GM11168 (cell line): ENCODE data around the gene ATP13A4.

Experiments
- in situ Hi-C: fragments of 300-500 bp; cut with MboI; formaldehyde crosslinking; loops from one replicate; pipeline ENCODE4 v1.12.0; 2022; ENCODE audit warnings: low sequenced_read_pairs; ENCODE audit not compliant: unreplicated experiment

The ATP13A4 gene, protein sequence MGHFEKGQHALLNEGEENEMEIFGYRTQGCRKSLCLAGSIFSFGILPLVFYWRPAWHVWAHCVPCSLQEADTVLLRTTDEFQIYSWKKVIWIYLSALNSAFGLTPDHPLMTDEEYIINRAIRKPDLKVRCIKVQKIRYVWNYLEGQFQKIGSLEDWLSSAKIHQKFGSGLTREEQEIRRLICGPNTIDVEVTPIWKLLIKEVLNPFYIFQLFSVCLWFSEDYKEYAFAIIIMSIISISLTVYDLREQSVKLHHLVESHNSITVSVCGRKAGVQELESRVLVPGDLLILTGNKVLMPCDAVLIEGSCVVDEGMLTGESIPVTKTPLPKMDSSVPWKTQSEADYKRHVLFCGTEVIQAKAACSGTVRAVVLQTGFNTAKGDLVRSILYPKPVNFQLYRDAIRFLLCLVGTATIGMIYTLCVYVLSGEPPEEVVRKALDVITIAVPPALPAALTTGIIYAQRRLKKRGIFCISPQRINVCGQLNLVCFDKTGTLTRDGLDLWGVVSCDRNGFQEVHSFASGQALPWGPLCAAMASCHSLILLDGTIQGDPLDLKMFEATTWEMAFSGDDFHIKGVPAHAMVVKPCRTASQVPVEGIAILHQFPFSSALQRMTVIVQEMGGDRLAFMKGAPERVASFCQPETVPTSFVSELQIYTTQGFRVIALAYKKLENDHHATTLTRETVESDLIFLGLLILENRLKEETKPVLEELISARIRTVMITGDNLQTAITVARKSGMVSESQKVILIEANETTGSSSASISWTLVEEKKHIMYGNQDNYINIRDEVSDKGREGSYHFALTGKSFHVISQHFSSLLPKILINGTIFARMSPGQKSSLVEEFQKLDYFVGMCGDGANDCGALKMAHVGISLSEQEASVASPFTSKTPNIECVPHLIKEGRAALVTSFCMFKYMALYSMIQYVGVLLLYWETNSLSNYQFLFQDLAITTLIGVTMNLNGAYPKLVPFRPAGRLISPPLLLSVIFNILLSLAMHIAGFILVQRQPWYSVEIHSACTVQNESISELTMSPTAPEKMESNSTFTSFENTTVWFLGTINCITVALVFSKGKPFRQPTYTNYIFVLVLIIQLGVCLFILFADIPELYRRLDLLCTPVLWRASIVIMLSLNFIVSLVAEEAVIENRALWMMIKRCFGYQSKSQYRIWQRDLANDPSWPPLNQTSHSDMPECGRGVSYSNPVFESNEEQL

DNA sequence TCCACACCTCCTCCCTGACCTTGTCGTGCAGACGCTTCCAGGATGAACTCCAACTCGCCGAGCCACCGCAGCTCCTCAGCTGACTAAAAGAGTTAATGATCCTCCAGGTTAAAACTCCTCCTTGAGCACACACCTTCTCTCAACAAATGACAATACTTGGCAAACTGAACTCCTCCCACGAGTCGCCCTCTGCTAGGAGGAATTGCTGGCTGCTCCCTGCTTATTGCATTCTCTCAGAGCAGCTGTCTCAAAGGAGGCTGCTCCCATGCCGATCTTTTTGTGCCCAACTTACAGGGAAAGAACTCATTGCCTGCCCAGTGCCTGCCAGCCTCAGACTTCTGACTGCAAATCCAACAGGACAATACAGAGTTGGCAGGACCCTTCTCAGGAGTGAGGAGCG is at the start of gene ATP13A4:
ATP13A4 (minus strand) TSS at position 85 of the 400 bp plus-strand sequence. CDS start 96 bp downstream, outside the sequence.
- in situ Hi-C loops: loop anchor here (25.0 kb wide), 2 partner anchors 493 to 743 kb away; no protein-coding TSS in a partner anchor

DNA sequence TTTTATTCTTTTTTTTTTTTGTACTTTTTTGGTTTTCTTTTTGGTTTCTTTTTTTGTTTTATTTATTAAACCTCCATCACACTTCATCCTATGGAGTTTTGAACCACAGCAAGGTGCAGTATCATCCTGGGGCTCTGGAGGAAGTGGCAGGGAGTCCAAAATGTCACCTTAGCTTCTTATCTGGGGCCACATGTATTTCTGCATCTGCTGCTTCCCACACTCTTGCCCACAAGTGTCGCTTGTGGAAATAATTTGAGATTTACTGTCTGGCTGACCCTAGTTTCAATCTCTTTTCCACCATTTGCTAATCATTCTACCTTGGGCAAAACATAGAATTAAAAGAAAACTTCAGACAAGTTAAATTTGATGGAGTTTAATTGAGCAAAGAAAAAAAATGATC is 44.7 kb upstream of the ATP13A4 start:
- in situ Hi-C loops: no loop called here

DNA sequence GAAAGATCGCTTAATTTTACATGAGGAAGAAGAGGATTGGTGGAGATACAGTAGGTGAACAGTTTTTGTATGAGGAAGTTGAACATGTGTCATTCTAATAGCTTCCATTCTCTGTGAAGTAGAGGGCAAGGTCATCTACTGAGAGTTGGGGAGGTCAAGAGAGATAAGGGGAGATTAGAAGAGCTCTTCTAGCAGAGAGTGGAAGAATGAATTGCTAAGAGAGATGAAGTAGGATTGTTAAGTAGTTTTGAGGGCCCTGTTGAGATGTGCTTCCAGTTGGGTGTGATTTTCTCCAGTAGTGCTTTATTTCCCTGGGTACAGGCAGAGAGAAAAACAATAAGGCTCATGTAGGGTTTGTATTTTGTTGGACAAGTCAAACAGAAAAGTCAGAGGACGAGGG is 43.5 kb upstream of the ATP13A4 start:
- in situ Hi-C loops: no loop called here

DNA sequence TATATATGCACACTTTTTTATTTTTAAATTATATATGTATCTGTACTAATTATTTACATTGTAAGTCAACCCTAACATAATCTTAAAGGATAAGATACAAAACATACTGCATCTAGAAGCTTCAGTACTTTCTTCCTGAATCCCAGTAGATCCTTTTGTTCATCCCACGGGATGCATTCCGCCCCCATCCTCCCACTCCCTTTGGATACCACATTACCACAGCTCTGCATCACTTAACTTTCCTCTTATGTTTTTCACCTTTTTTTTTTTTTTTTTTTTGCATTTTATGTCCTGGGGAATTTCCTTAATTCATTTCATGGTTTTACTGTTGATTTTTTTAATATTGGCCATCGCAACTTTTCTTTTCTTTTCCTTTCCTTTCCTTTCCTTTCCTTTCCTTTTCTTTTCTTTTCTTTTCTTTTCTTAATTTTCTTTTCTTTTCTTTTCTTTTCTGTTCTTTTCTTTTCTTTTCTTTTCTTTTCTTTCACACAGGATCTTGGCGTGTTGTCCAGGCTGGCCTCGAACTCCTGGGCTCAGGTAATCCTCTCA is 41.3 kb upstream of the ATP13A4 start:
- in situ Hi-C loops: no loop called here

DNA sequence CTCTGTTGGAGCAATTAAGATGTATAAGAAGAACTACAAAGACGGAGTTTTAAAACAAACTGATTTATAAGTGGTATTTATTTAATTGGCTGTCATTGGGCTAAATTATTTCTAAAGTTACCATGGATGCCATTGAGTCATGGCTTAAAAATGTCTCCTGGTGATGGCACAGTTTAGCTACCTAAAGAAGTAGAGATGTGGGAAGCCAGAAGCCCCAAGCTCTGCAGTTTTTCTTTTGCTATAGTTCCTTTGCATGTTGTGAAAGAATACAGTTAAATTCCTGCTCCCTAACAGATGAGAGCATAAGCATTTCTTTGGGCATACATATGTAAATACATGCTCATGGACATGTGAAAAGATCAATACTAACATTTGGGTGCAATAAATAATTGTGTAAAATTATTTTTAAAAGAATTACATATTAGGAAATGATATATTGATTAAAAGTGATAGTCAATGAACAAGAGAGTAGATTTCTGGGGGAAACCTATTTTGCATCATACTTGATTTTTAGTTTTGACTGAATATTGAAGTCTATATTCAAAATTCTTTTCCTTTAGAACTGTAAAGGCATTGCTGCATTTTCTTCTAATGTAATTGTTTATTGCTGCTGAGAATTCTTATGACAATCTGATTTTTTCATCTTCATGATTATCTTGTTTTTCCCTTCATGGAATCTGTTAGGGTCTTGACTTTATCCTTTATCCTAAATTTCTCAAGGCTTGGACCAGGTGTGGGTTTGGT is 40.4 kb upstream of the ATP13A4 start:
- in situ Hi-C loops: no loop called here

DNA sequence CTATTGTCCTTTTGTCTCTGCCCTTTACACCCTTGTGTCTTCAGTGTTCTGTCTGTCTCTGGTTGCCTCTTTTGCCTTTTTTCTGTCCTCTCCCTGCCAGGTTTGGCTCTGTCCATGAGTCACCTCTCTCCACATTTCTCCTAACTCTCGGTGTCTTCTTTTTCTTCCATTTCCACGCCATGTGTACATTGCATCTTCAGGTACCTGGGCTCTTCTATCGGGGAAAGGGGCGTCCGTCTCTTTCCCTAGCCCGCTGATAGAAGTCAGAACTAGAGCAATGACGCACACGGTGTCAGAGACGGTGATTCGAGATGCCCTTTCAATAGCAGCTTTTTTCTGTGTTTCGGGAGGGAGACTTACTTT is 39.0 kb upstream of the ATP13A4 start:
- in situ Hi-C loops: no loop called here

DNA sequence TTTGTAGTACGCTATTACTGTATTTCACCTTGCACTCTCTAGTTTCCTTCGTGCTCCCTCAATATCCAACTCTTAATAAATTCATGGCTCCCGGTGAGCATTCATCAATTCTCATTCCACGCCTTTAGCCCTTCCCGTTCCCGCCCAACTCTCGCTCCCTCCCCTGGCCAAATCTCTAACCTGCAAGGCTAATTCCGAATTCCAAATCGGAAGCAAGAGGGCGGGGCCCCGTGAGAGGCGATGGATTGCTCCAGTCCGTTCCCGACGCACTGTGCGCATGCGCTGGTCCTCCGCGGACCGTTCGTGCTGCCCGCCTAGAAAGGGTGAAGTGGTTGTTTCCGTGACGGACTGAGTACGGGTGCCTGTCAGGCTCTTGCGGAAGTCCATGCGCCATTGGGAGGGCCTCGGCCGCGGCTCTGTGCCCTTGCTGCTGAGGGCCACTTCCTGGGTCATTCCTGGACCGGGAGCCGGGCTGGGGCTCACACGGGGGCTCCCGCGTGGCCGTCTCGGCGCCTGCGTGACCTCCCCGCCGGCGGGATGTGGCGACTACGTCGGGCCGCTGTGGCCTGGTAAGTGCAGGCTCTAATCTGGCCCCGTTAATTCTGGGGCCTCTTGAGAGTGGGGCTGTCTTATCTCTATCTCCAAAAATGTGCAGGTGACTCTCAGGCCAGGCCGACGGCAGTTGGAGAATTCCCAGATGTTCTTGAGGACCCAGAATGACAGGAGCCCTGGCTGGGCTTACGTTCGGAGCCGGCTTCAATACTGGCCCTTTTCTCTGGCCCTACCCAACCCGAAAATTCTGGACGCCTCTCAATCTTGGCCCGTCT is 38.4 kb upstream of the ATP13A4 start, which contains the start of gene OPA1:
OPA1 (plus strand) TSS at position 368 of the 827 bp plus-strand sequence; CDS start at position 538, 170 bp downstream.
- in situ Hi-C loops: no loop called here

DNA sequence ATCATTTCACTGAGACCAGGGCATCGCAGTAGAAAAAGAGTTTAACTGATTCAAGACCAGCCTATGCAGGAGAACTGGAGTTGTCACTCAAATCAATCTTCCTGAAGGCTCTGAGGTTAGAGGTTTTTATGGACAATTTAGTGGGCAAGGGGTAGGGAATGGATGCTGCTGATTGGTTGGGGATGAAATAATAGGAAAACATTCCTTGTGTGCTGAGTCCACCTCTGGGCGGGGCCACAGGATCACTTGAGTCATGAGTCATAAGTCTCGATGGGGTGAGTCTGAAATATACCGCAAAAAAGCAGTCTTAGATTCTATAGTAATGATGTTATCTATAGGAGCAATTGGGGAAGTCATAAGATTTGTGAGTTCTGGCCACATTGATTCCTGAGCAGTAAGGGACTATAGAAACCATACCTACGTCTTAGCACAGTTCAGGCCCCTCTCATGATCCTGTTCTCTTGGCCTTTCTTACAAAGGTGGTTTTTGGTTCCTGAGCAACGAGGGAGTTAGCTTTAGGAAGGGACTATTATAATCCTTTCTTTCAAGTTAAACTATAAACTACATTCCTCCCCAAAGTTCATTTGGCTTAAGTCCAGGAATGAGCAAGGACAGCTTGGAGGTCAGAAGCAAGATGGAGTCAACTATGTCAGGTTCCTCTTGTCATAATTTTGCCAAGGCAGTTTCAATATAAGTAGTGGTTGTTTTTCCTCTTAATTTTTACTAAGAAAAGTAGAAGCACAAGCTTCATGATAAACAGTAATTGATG is 35.6 kb upstream of the ATP13A4 start:
- in situ Hi-C loops: no loop called here

DNA sequence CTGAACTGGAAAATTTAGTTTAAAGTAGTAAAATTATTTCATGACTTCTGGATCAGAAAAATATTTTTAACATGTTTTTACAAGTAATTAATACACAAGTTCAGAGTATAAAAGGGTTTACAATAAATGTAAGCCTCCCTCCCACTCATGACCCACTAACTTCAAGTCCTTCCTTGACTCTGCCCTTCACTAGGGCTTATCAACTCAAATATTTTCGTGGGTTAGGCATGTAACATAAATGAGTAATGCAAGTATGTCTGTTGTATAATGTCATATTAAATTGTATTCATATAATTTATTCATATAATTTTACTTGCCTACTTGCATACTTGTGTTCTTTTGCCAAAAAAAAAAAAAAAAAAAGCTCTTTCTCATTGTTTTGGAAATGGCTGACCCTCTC is 34.9 kb upstream of the ATP13A4 start:
- in situ Hi-C loops: no loop called here

DNA sequence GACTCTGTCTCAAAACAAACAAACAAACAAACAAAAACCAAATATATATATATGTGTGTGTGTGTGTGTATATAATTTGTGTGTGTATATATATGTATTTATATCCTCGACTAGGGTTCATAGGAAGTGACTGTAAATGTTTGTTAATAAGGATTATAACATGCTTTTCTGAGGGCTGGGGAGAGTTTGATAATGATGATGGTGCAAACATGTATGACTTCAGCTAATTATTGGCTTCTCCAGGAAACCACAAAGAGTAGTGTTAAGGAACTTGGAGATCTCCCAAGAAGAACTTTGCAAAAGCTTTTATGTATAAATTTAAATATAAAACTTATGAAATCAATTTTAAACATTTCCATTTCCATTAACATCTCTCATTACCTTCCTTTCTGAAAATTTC is 34.4 kb upstream of the ATP13A4 start:
- in situ Hi-C loops: no loop called here

DNA sequence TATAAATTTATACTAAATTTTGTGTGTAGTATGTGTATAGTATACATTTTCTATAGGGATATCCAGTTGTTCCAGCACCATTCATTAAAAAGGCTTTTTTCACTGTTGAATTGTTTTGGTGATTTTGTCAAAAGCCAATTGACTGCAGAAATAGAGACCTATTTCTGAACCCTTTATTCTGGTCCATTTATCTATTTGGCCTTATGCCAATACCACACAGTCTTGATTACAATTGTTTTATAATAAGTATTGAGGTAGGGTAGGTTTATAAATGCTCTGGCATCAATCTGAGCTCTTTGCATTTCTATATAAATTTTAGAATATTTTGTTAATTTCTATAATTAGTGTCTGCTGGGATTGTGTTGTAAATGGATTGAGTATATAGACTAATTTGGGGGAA is 31.8 kb upstream of the ATP13A4 start:
- in situ Hi-C loops: no loop called here

DNA sequence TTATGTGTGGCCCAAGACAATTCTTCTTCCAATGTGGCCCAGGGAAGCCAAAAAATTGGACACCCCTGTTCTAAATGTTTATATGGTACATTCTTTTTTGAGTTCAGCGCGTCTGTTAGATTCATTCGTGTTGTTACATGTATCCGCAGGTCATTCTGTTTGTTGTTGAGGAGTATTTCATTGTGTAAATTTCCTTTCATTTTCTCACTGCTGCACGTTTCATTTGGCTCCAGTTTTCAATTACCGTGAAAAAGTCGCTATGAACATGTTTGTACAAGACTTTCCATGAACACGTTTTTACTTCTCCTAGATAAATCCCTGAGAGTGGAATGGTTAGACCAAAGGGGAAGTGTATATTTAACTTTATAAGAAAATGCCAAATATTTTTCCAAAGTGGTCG is 30.8 kb upstream of the ATP13A4 start:
- in situ Hi-C loops: no loop called here

DNA sequence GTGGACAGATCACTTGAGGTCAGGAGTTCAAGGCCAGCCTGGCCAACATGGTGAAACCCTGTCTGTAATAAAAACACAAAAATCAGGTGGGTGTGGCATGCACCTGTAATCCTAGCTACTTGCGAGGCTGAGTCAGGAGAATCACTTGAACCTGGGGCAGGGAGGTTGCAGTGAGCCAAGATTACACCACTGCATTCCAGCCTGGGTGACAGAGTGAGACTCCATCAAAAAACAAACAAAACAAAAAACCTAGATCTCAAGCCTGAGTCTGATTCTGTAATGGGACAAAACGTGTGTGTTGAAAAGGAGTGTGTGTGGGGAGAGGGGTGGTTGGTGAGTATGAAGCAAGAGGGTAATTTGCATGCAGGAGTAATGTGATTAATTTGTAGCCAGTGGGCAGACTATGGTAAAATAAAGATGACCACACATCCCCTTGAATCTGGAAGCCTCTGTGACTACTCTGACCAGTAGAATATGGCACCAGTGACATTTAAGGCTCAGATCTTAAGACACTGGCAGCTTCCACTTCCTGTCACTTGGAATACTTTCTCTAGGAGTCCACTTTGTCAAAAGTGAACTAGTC is 19.9 kb upstream of the ATP13A4 start:
- in situ Hi-C loops: loop anchor here (5.0 to 25.0 kb wide), 3 partner anchors 107 to 762 kb away; no protein-coding TSS in a partner anchor

DNA sequence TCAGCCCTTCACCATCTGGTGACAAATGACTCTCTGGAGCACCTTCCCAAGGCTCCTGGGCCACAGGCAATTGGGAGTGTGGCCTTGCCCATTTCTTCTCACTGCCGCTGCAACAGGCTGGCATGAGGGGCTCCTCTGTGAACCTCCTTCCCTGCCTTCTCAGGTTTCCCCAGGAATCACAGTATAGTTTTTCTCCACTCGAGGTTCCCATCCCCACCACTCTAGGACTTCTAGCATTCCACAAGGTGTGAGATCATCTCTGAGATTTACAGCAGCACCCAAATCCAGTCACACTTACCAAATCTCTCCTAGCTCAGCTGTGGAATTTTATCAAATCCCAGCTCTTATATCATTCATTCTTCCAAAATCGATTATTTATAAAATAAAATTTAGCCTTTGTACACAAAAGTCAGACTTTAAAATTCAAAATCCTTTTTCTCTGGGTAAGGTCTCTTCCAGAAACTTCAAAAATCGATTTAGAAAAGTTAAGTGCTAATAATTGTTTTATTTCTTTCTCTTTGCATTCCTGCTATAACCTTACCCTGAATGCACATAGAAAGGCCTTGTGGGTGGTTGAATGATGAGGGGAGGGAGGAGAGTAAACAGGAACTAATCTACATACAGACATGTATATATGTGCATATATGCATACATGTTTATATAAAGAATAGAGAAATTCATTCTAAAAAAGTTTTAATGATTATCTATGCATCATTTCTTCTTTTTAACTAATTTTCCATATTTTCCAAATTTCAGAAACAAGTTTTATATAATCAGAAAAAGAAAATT is 18.9 kb upstream of the ATP13A4 start:
- in situ Hi-C loops: loop anchor here (5.0 to 25.0 kb wide), 3 partner anchors 106 to 761 kb away; no protein-coding TSS in a partner anchor

DNA sequence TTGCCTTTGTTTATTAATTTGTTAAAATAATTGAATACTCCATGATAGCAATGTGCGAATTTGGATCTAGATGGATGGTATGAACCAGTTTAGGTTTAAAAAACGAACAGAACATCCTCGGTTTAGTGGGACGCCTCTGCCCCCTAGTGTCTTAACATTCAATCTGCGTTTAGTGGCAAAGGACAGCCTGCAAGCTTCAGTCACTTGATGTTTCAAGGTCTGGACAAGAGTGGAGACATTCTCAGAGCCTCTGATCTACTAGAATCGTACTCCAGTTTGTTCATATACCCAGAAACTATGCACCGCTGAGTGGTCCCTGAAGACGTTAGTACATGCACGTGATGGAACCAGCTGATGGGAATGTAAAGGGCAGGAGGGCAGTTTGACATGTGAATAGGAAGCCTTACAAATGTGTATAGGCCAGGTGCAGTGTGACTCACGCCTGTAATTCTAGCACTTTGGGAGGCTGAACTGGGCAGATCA is 17.8 kb upstream of the ATP13A4 start:
- in situ Hi-C loops: loop anchor here (5.0 to 25.0 kb wide), 3 partner anchors 105 to 760 kb away; no protein-coding TSS in a partner anchor

DNA sequence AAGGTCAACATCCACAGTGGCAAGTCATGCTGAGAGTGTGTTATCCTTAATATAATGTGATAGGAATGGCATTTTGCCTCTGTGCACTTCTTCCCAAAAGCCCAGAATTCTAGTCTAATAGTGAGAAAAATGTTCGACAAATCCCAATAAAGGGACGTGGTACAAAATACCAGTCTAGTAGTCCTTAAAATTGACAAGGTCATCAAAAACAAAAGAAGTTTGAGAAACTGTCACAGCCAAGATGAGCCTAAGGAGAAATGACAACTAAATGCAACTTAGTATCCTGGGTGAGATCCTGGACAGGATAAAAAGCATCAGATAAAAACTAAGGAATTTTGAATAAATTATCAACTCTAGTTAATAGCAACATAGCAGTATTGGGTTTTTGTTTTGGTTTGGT is 14.4 kb upstream of the ATP13A4 start:
- in situ Hi-C loops: loop anchor here (25.0 kb wide), 2 partner anchors 507 to 757 kb away; no protein-coding TSS in a partner anchor
